Osteoblast (primary cell): Measurements from ENCODE around the gene SLC23A1. TPM values are rescaled to one million over a fixed set of nuclear protein-coding genes. Genes with fewer than 3 reads are reported as not detected.
A peak's percentile ranks its signal among the peaks of the same experiment; 100 is the strongest.

Experiments used
- DNase-seq: peaks from one replicate; pipeline ENCODE4 v3.0.0; 2011; ENCODE audit warnings: low spot score, mixed read lengths; ENCODE audit not compliant: insufficient read length; ENCODE audit errors: missing footprints
- H2AFZ ChIP-seq: 2 replicates; pipeline ENCODE4 v1.6.0; 2011; ENCODE audit warnings: mild to moderate bottlenecking, low read length
- H3K27ac ChIP-seq: 2 replicates; pipeline ENCODE4 v1.5.1; 2011; ENCODE audit warnings: mild to moderate bottlenecking, low read depth, low read length, moderate library complexity
- H3K27me3 ChIP-seq: 2 replicates; pipeline ENCODE4 v1.6.0; 2012; ENCODE audit warnings: mild to moderate bottlenecking, control low read depth, inconsistent platforms, low read length, moderate library complexity; ENCODE audit not compliant: insufficient read depth
- H3K36me3 ChIP-seq: 2 replicates; pipeline ENCODE4 v1.5.1; 2011; ENCODE audit warnings: mild to moderate bottlenecking, low read length, control low read depth, moderate library complexity; ENCODE audit not compliant: insufficient read depth
- H3K4me1 ChIP-seq: 2 replicates; pipeline ENCODE4 v1.5.1; 2011; ENCODE audit warnings: mild to moderate bottlenecking, low read length, control low read depth, moderate library complexity; ENCODE audit not compliant: insufficient read depth
- H3K4me2 ChIP-seq: 2 replicates; pipeline ENCODE4 v1.6.0; 2011; ENCODE audit warnings: mild to moderate bottlenecking, low read length; ENCODE audit not compliant: insufficient read depth
- H3K4me3 ChIP-seq: fragments of 200-600 bp; sonication (generic); 3 replicates; pipeline ENCODE4 v1.5.1; 2012; ENCODE audit warnings: mild to moderate bottlenecking, low read length, inconsistent platforms; ENCODE audit not compliant: insufficient read depth
- H3K79me2 ChIP-seq: 2 replicates; pipeline ENCODE4 v1.6.0; 2012; ENCODE audit warnings: mild to moderate bottlenecking, low read length, control low read depth, inconsistent platforms; ENCODE audit not compliant: insufficient read depth
- H3K9me3 ChIP-seq: 2 replicates; pipeline ENCODE4 v1.5.1; 2011; ENCODE audit warnings: low read depth, low read length, control low read depth
- H4K20me1 ChIP-seq: 2 replicates; pipeline ENCODE4 v1.6.0; 2012; ENCODE audit warnings: mild to moderate bottlenecking, low read length, control low read depth; ENCODE audit not compliant: insufficient read depth
- total RNA-seq: library from RNA; depleted of rRNA; stranded (reverse); fragments of >200 nt; gene quantifications from 2 replicates; pipeline ENCODE4 v1.2.3, GENCODE V29; 2012
- TF ChIP-seq, protein P1 (sequence below): IDR thresholded peaks from 2 replicates; pipeline ENCODE4 v1.5.1; 2011; ENCODE audit warnings: mild to moderate bottlenecking, low read depth, low read length, moderate library complexity; ENCODE audit errors: extremely low read depth

Gene SLC23A1
- total RNA-seq, 1 donor = not detected

DNA sequence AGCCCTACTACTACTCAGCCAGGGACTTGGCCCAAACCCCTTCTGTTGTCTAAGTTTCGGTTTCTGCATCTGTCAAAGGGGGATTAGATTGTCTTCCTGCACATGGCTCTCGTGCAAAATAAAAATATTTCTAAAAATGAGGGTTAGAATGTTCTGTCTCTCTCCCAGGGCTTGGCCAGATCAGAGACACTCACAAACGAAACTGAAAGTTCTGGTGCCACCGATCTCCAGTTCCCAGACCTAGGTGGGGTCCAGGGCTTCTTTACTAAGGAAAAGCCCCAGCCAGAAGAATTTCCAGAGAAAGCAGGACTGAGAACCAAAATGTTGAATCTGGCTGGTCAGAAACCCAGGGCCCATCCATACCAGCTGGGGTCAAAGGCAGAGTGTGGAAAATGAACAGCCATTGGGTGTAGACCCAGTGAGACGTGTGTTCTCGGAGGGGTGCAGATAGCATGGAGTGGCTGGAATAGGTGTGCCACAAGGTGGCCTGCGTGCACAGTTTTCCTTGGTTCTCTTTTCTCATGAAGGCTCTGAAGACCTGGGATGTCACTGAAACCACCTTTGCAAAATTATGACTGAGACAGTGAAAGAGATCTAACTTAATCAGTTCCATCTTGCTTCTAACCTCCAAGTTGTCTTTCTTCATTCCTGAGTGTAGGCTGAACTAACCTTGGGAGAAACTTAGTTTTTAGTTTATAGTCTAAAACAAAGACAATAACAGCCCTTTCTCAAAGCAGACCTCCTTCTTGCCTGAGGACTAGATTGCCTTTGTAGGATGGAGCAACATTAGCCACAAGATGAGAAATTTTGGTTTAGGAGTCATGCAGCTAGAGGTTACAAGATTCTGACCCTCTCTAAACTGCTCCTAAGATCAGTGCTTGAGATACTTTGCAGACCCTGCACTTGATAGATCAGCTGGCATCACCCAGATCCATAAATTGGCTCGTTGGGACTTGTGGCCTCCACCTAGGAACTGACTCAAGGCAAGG is 2.3 kb upstream of the SLC23A1 start:
- peak overlapping the region; percentile 49 for H3K4me3 ChIP-seq
- H3K27me3 ChIP-seq = no peaks in the 10 kb centered on the region
- H3K27ac ChIP-seq = peak overlapping the region; percentile 24
- H3K79me2 ChIP-seq = no peaks in the 10 kb centered on the region
- TF ChIP-seq, protein P1, sequence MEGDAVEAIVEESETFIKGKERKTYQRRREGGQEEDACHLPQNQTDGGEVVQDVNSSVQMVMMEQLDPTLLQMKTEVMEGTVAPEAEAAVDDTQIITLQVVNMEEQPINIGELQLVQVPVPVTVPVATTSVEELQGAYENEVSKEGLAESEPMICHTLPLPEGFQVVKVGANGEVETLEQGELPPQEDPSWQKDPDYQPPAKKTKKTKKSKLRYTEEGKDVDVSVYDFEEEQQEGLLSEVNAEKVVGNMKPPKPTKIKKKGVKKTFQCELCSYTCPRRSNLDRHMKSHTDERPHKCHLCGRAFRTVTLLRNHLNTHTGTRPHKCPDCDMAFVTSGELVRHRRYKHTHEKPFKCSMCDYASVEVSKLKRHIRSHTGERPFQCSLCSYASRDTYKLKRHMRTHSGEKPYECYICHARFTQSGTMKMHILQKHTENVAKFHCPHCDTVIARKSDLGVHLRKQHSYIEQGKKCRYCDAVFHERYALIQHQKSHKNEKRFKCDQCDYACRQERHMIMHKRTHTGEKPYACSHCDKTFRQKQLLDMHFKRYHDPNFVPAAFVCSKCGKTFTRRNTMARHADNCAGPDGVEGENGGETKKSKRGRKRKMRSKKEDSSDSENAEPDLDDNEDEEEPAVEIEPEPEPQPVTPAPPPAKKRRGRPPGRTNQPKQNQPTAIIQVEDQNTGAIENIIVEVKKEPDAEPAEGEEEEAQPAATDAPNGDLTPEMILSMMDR = no peak
- H3K9me3 ChIP-seq = no peaks in the 10 kb centered on the region
- peak overlapping the region; percentile 78 for H3K4me2 ChIP-seq
- no peaks in the 10 kb centered on the region for H4K20me1 ChIP-seq
- peaks cover 4% of the 10 kb centered on the region for H3K4me1 ChIP-seq
- H3K36me3 ChIP-seq = no peaks in the 10 kb centered on the region
- DNase-seq = peak; percentile 94
- peak overlapping the region; percentile 73 for H2AFZ ChIP-seq

DNA sequence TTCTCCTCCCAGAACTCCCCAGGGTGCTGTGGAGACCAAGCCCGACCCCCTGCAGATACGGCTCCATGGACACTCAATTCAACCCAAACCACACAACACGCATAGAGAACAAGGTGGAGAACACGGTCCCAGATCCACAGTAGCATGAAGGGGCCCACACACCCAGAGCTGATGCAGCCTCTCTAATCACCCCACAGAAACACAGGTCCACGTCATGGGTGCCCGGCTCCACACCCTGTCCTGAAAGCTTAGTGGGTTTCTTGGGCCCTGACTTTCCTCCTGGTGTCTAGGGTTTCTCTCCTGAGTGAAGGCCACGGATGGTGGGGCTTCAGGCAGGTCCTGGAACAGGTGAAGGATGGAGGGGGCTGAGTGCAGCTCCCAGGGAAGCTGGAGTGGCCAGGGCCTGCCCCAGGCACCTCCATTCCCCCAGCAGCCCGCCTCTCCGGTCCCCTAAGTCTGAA is 1.5 kb upstream of the SLC23A1 start:
- Histone ChIP-seq H3K4me2 (peak overlapping the region; percentile 78), H2AFZ (peak overlapping the region; percentile 73), H3K9me3 (no peaks in the 10 kb centered on the region), H3K79me2 (no peaks in the 10 kb centered on the region), H3K36me3 (no peaks in the 10 kb centered on the region), H3K4me1 (peaks cover 4% of the 10 kb centered on the region), H4K20me1 (no peaks in the 10 kb centered on the region), H3K4me3 (no peak overlapping the region), H3K27me3 (no peaks in the 10 kb centered on the region), H3K27ac (peak overlapping the region; percentile 24)
- DNase-seq = peak; percentile 69
- TF ChIP-seq, protein P1 = no peak

DNA sequence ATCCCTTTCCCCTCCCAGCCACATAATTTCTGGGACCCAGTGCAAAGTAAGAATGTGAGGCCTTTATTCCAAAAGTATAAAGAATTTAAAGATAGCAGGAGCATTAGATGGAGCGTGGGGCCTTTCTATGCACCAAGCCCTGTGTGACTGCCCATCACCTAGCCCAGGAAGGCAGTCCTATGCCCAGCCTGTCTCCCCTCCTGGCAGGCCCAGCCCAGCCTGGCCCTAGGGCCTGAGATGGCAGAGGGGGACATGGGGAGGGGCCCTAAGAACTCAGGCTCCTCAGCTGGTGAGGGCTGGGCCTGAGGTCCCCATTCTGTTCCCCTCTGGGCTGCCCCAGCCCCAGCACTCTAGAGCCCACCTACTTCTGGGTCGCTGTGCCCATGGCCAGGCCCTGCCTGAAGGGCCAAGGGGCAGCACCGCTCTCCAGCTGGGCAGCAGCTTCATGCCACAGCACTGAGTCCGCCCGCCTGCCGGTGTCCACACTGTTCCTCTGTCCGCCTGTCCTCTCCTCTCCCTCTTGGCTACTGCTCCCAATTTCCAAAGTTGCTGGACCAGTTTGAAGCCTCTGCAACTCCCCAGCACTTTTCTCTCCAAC is 995 bp upstream of the SLC23A1 start:
- DNase-seq = peak; percentile 72
- no peaks in the 10 kb centered on the region for H4K20me1 ChIP-seq
- H3K4me1 ChIP-seq = peaks cover 4% of the 10 kb centered on the region
- H3K27me3 ChIP-seq = no peaks in the 10 kb centered on the region
- TF ChIP-seq, protein P1 = no peak
- H3K27ac ChIP-seq = no peak overlapping the region
- no peaks in the 10 kb centered on the region for H3K9me3 ChIP-seq
- H2AFZ ChIP-seq = no peak overlapping the region
- H3K4me3 ChIP-seq = no peak overlapping the region
- H3K36me3 ChIP-seq = no peaks in the 10 kb centered on the region
- H3K79me2 ChIP-seq = no peaks in the 10 kb centered on the region
- no peak overlapping the region for H3K4me2 ChIP-seq

DNA sequence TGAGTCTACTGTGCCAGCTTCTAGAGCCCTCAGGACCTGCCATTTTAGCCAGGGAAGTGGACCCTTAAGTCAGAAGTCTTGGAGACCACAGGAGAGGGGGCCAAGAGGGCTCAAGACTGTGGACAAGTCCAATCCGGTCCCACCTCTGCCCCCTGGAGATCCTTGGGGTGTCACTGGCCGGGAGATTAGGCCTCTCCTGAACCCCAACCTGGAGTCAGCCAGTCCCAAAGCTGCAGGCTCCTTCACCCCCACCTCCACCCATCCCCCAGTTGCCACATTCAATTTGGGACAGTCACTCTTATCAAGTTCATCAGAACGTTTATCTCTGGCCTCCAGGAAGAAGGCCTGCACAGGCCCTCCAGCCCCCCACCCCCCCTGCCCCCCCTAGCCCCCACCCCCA is 290 bp downstream of the SLC23A1 start:
- Histone ChIP-seq H3K79me2 (no peaks in the 10 kb centered on the region), H3K4me1 (peaks cover 4% of the 10 kb centered on the region), H3K4me3 (no peak overlapping the region), H2AFZ (no peak overlapping the region), H3K27ac (no peak overlapping the region), H4K20me1 (no peaks in the 10 kb centered on the region), H3K27me3 (no peaks in the 10 kb centered on the region), H3K4me2 (no peak overlapping the region), H3K9me3 (no peaks in the 10 kb centered on the region), H3K36me3 (no peaks in the 10 kb centered on the region)
- peak; percentile 15 for DNase-seq
- TF ChIP-seq, protein P1 = no peak
